HCT116 (cell line): ENCODE results near the gene CLEC10A. TPM values are rescaled to one million over a fixed set of nuclear protein-coding genes. Genes with fewer than 3 reads are reported as not detected.
"Not testable (repeated sequence)": the region's sequence is repeated elsewhere in the genome, so short reads cannot be mapped to it uniquely, and the experiment has no call there.

Experiments
- ATAC-seq: fragments of 200-7000 bp; cut with Tn5 transposase; 2 replicates; pipeline ENCODE4 v1.9.1; 2020; ENCODE audit warnings: mild to moderate bottlenecking, moderate library complexity
- BruUV-seq: library from RNA; stranded (reverse); fragments of 400-500 nt; replicated peaks from 2 replicates; lab custom pipeline; 2021; lab: Mats Ljungman, UMichigan
- CTCF ChIA-PET: fragments of 300-600 bp; sonication (Branson Sonifier 250); formaldehyde crosslinking; loops from one replicate; lab custom pipeline; 2021; ENCODE audit warnings: antibody characterized with exemption; lab: Charles Lee
- POLR2A ChIA-PET: fragments of 300-600, 350-600 bp; sonication (Branson Sonifier 250); formaldehyde crosslinking; loops from one replicate; lab custom pipeline; 2021; ENCODE audit warnings: antibody characterized with exemption; lab: Charles Lee
- RAD21 ChIA-PET, 2 experiments: fragments of 300-600 bp; sonication (Branson Sonifier 250); formaldehyde crosslinking; loops; one replicate each; lab custom pipeline; 2023; ENCODE audit warnings: low total read pairs in 2 of 2; ENCODE audit not compliant: uncharacterized antibody in 2 of 2, unreplicated experiment in 2 of 2, low non-redundant PET in 1 of 2; lab: Charles Lee
- DNase-seq: peaks from one replicate; pipeline ENCODE4 v3.0.0-alpha.2; 2010; ENCODE audit warnings: low read depth, low spot score
- H2AFZ ChIP-seq: fragments of 200-600 bp; shearing (Covaris generic), sonication (generic); 2 replicates; pipeline ENCODE4 v1.6.1; 2017; ENCODE audit warnings: low read depth, mixed run types, mixed read lengths, antibody characterized with exemption, low read length; ENCODE audit not compliant: poor library complexity, severe bottlenecking
- H3K27ac ChIP-seq: 2 replicates; pipeline ENCODE4 v1.5.1; 2012; ENCODE audit warnings: low read depth, low read length
- H3K27me3 ChIP-seq: fragments of 200-600 bp; sonication (generic); 2 replicates; pipeline ENCODE4 v1.6.1; 2016; ENCODE audit warnings: mixed run types, low read length, mixed read lengths; ENCODE audit not compliant: insufficient read depth
- H3K36me3 ChIP-seq, 2 experiments: fragments of 200-500 bp in 1 of 2; fragments of 200-600 bp in 1 of 2; sonication (Bioruptor generic) in 1 of 2; sonication (generic) in 1 of 2; 2 replicates each; pipeline versions ENCODE4 v1.5.1 to v1.6.1; 2014 to 2016; ENCODE audit warnings: low read length in 2 of 2, inconsistent platforms in 1 of 2, mixed read lengths in 1 of 2, mixed run types in 1 of 2; ENCODE audit not compliant: insufficient read depth in 2 of 2, control insufficient read depth in 1 of 2
- H3K4me1 ChIP-seq, 2 experiments: fragments of 200-600 bp in 1 of 2; sonication (generic) in 1 of 2; 2 replicates each; pipeline versions ENCODE4 v1.5.1 to v1.6.1; 2012 to 2017; ENCODE audit warnings: low read length in 2 of 2, inconsistent platforms in 1 of 2, mild to moderate bottlenecking in 1 of 2, mixed read lengths in 1 of 2, mixed run types in 1 of 2, moderate library complexity in 1 of 2; ENCODE audit not compliant: insufficient read depth in 2 of 2, control insufficient read depth in 1 of 2
- H3K4me2 ChIP-seq: fragments of 200-600 bp; sonication (generic); 2 replicates; pipeline ENCODE4 v1.6.1; 2017; ENCODE audit warnings: mixed run types, low read length, mixed read lengths
- H3K4me3 ChIP-seq, 2 experiments: fragments of 200-600 bp in 1 of 2; sonication (generic) in 1 of 2; replicated peaks in 1 of 2; 2 replicates each; pipeline ENCODE4 v1.5.1; 2011 to 2016; ENCODE audit warnings: low read length in 2 of 2, control low read depth in 1 of 2, low read depth in 1 of 2, mild to moderate bottlenecking in 1 of 2, mixed read lengths in 1 of 2, mixed run types in 1 of 2
- H3K79me2 ChIP-seq: fragments of 200-600 bp; sonication (generic); 2 replicates; pipeline ENCODE4 v1.6.1; 2017; ENCODE audit warnings: mild to moderate bottlenecking, mixed run types, low read length, moderate library complexity, mixed read lengths; ENCODE audit not compliant: insufficient read depth
- H3K9ac ChIP-seq: fragments of 200-600 bp; sonication (generic); 2 replicates; pipeline ENCODE4 v1.6.1; 2016; ENCODE audit warnings: low read length, mixed read lengths
- H3K9me2 ChIP-seq: fragments of 200-600 bp; sonication (generic), shearing (Covaris generic); 2 replicates; pipeline ENCODE4 v1.6.1; 2017; ENCODE audit warnings: mixed run types, mild to moderate bottlenecking, moderate library complexity; ENCODE audit not compliant: insufficient read depth
- H3K9me3 ChIP-seq, 2 experiments: fragments of 200-500 bp in 1 of 2; fragments of 200-600 bp in 1 of 2; sonication (Bioruptor generic) in 1 of 2; sonication (generic) in 1 of 2; 2 replicates each; pipeline ENCODE4 v1.6.1; 2014 to 2017; ENCODE audit warnings: low read length in 2 of 2, mixed read lengths in 2 of 2, inconsistent platforms in 1 of 2, low read depth in 1 of 2, mild to moderate bottlenecking in 1 of 2, mixed run types in 1 of 2, moderate library complexity in 1 of 2; ENCODE audit not compliant: control insufficient read depth in 1 of 2, insufficient read depth in 1 of 2
- H4K20me1 ChIP-seq: fragments of 200-600 bp; sonication (generic), shearing (Covaris generic); 2 replicates; pipeline ENCODE4 v1.6.1; 2017; ENCODE audit warnings: mixed run types, mild to moderate bottlenecking, moderate library complexity; ENCODE audit not compliant: insufficient read depth
- CTCF ChIP-seq, 3 experiments: fragments of 200-600 bp in 1 of 3; sonication (generic) in 1 of 3; IDR thresholded peaks in 2 of 3; conservative IDR thresholded peaks in 1 of 3; 2 replicates each; pipeline ENCODE4 v1.5.1; 2012 to 2017; ENCODE audit warnings: low read depth in 2 of 3, low read length in 2 of 3, antibody characterized with exemption in 1 of 3, borderline replicate concordance in 1 of 3, control low read depth in 1 of 3, mild to moderate bottlenecking in 1 of 3, mixed read lengths in 1 of 3, mixed run types in 1 of 3, moderate library complexity in 1 of 3; ENCODE audit not compliant: insufficient read depth in 1 of 3
- ELF1 ChIP-seq: IDR thresholded peaks from 2 replicates; pipeline ENCODE4 v1.6.1; 2012; ENCODE audit warnings: low read depth, borderline replicate concordance
- EZH2phosphoT487 ChIP-seq: fragments of 200-600 bp; IDR thresholded peaks from 2 replicates; pipeline ENCODE4 v1.6.1; 2018; ENCODE audit warnings: antibody characterized with exemption, borderline replicate concordance
- JUND ChIP-seq: IDR thresholded peaks from 2 replicates; pipeline ENCODE4 v1.6.1; 2012
- SP1 ChIP-seq: IDR thresholded peaks from 2 replicates; pipeline ENCODE4 v1.6.1; 2012; ENCODE audit warnings: low read depth
- SRF ChIP-seq: IDR thresholded peaks from 2 replicates; pipeline ENCODE4 v1.6.1; 2012; ENCODE audit warnings: low read depth
- ZFX ChIP-seq: fragments of 450-650 bp; IDR thresholded peaks from 2 replicates; pipeline ENCODE4 v1.6.1; 2017
- ZNF274 ChIP-seq: fragments of 200-500 bp; sonication (Bioruptor generic); IDR thresholded peaks from 2 replicates; pipeline ENCODE4 v1.6.1; 2014; ENCODE audit warnings: mild to moderate bottlenecking, low read depth, low read length, inconsistent platforms
- intact Hi-C: fragments of 100-400 bp; cut with micrococcal nuclease; formaldehyde crosslinking; loops from 2 replicates; pipeline ENCODE4 v1.10.0; 2022
- total RNA-seq: library from RNA; stranded (reverse); gene quantifications from one replicate; pipeline ENCODE4 v1.2.1, GENCODE V29; 2021; ENCODE audit not compliant: unreplicated experiment

CLEC10A gene
- total RNA-seq, 1 experiment from 2014 or later = not detected

GRCh38 chr17:7056386-7056785, 23.7 kb downstream of the CLEC10A start:
- peaks cover 16 to 44% of the 10 kb centered on the region in 2 experiments for H3K4me1 ChIP-seq
- no peak overlapping the region for H2AFZ ChIP-seq
- intact Hi-C loops = no loop called here
- no peak for DNase-seq
- CTCF ChIA-PET = no interaction called here
- TF ChIP-seq ZFX (no peak), ZNF274 (no peak), JUND (no peak), SP1 (no peak), SRF (no peak), CTCF (IDR thresholded peaks at IDR 0.05 in 2 of 3, conservative IDR thresholded peaks at IDR 0.05 in 1 of 3; ENCODE audit: borderline replicate concordance in 1 of 3, insufficient read depth in 1 of 3, low read depth in 2 of 3, low read length in 2 of 3) (no peak), ELF1 (no peak), EZH2phosphoT487 (no peak)
- no peaks in the 10 kb centered on the region for H3K9me3 ChIP-seq
- POLR2A ChIA-PET = no interaction called here
- no peak overlapping the region for H3K4me2 ChIP-seq
- ATAC-seq = no peak
- H3K9ac ChIP-seq = no peak overlapping the region
- no peaks in the 10 kb centered on the region for H3K9me2 ChIP-seq
- H3K36me3 ChIP-seq = no peaks in the 10 kb centered on the region
- no peak overlapping the region for H3K27ac ChIP-seq
- H3K4me3 ChIP-seq = no peak overlapping the region
- no peaks in the 10 kb centered on the region for H4K20me1 ChIP-seq
- no TSS peak for BruUV-seq
- no peaks in the 10 kb centered on the region for H3K79me2 ChIP-seq
- H3K27me3 ChIP-seq = no peaks in the 10 kb centered on the region
- RAD21 ChIA-PET = no interaction called here

GRCh38 chr17:7050583-7050982, 29.5 kb downstream of the CLEC10A start:
- H3K9me2 ChIP-seq, RAD21 ChIA-PET, H3K9me3 ChIP-seq, DNase-seq, H3K36me3 ChIP-seq, ATAC-seq, H3K4me2 ChIP-seq, H3K79me2 ChIP-seq, H3K4me3 ChIP-seq, H4K20me1 ChIP-seq, BruUV-seq, H2AFZ ChIP-seq, intact Hi-C loops, H3K9ac ChIP-seq, H3K27me3 ChIP-seq, H3K27ac ChIP-seq: not testable (repeated sequence)
- peaks cover 28 to 51% of the 10 kb centered on the region in 2 experiments for H3K4me1 ChIP-seq
- POLR2A ChIA-PET = interaction anchor here (1.4 kb wide), 1 partner anchor 86 kb away, joined by 3 read pairs; no protein-coding TSS in a partner anchor
- CTCF ChIA-PET = interaction anchor here (2.2 to 5.5 kb wide), 4 partner anchors 86 to 129 kb away, joined by 8 to 62 read pairs (median 9); partner anchors contain the start of gene ASGR1
